ENCODE measurements around the gene USP31.

Gene USP31

GRCh38 chr16:23160082-23160481 lies 10.8 kb upstream of the USP31 start:
- TF ChIP-seq CTCF (conservative IDR thresholded peaks at IDR 0.05; ENCODE audit: low read length) = no peak
- no peak for DNase-seq (ENCODE audit: low read depth)
- H3K4me3 ChIP-seq (ENCODE audit: low read length) = no peak overlapping the region

- no peak for DNase-seq (ENCODE audit: low read depth)
- no peak for TF ChIP-seq CTCF (conservative IDR thresholded peaks at IDR 0.05; ENCODE audit: low read length)
- no peak overlapping the region for H3K4me3 ChIP-seq (ENCODE audit: low read length)
Observed at GRCh38 chr16:23158114-23158513, 8.9 kb upstream of the USP31 start.

- no peak for TF ChIP-seq CTCF (conservative IDR thresholded peaks at IDR 0.05; ENCODE audit: low read length)
- no peak overlapping the region for H3K4me3 ChIP-seq (ENCODE audit: low read length)
- no peak for DNase-seq (ENCODE audit: low read depth)
Observed at GRCh38 chr16:23156946-23157460, 7.8 kb upstream of the USP31 start.

GRCh38 chr16:23156110-23156509 lies 6.9 kb upstream of the USP31 start:
- no peak for DNase-seq (ENCODE audit: low read depth)
- H3K4me3 ChIP-seq (ENCODE audit: low read length) = no peak overlapping the region
- no peak for TF ChIP-seq CTCF (conservative IDR thresholded peaks at IDR 0.05; ENCODE audit: low read length)

- peak; percentile 25 for TF ChIP-seq CTCF (conservative IDR thresholded peaks at IDR 0.05; ENCODE audit: low read length)
- H3K4me3 ChIP-seq (ENCODE audit: low read length) = no peak overlapping the region
- DNase-seq (ENCODE audit: low read depth) = peak; percentile 10
Observed at GRCh38 chr16:23155445-23156049, 6.3 kb upstream of the USP31 start.

- no peak overlapping the region for H3K4me3 ChIP-seq (ENCODE audit: low read length)
- no peak for DNase-seq (ENCODE audit: low read depth)
- no peak for TF ChIP-seq CTCF (conservative IDR thresholded peaks at IDR 0.05; ENCODE audit: low read length)
Observed at GRCh38 chr16:23152386-23153178, 3.3 kb upstream of the USP31 start.

- peak overlapping the region; percentile 82 for H3K4me3 ChIP-seq (ENCODE audit: low read length)
Observed at GRCh38 chr16:23149993-23150364, 727 bp upstream of the USP31 start.

More at GRCh38 chr16:23149993-23150364, 727 bp upstream of the USP31 start:
- no peak for DNase-seq (ENCODE audit: low read depth)
- TF ChIP-seq CTCF (conservative IDR thresholded peaks at IDR 0.05; ENCODE audit: low read length) = no peak

All from AG10803 (cell line).